OCI-M2 (cell line): ENCODE data around the gene CDK9.
"Not testable (repeated sequence)": the region's sequence is repeated elsewhere in the genome, so short reads cannot be mapped to it uniquely, and the experiment has no call there.

Experiments used
- DNase-seq: peaks from one replicate; lab custom pipeline; 2025; ENCODE audit not compliant: unreplicated experiment; lab: John Stamatoyannopoulos, UW

Gene CDK9

GRCh38 chr9:127785933-127786772 is at the start of gene CDK9:
TSS of gene CDK9 (plus strand) at chr9:127786034. CDS start at chr9:127786149, 115 bp downstream.
- no peak for DNase-seq

GRCh38 chr9:127738666-127739065 is 47.2 kb upstream of the CDK9 start:
- no peak for DNase-seq

- DNase-seq = no peak
Observed at GRCh38 chr9:127739614-127740330, 46.1 kb upstream of the CDK9 start.

GRCh38 chr9:127741831-127742434 is 43.9 kb upstream of the CDK9 start:
- DNase-seq = no peak

GRCh38 chr9:127742435-127743088 is 43.3 kb upstream of the CDK9 start:
- DNase-seq = no peak

GRCh38 chr9:127744398-127745110 is 41.3 kb upstream of the CDK9 start:
- no peak for DNase-seq

- no peak for DNase-seq
Observed at GRCh38 chr9:127746959-127747569, 38.8 kb upstream of the CDK9 start.

- no peak for DNase-seq
Observed at GRCh38 chr9:127749090-127749787, 36.6 kb upstream of the CDK9 start.

- DNase-seq = no peak
Observed at GRCh38 chr9:127751269-127752054, 34.4 kb upstream of the CDK9 start.

GRCh38 chr9:127753148-127753547 is 32.7 kb upstream of the CDK9 start:
- DNase-seq = no peak

- no peak for DNase-seq
Observed at GRCh38 chr9:127753622-127754021, 32.2 kb upstream of the CDK9 start.

GRCh38 chr9:127754099-127755060 is 31.5 kb upstream of the CDK9 start:
- DNase-seq = no peak

- DNase-seq = no peak
Observed at GRCh38 chr9:127755061-127756060, 30.5 kb upstream of the CDK9 start.

GRCh38 chr9:127756233-127756632 is 29.6 kb upstream of the CDK9 start:
- no peak for DNase-seq

GRCh38 chr9:127756776-127757175 is 29.1 kb upstream of the CDK9 start:
- DNase-seq = not testable (repeated sequence)

- no peak for DNase-seq
Observed at GRCh38 chr9:127758843-127759242, 27.0 kb upstream of the CDK9 start.

GRCh38 chr9:127761061-127761460 is 24.8 kb upstream of the CDK9 start:
- no peak for DNase-seq
